Aorta (tissue), 5 donors: Measurements from ENCODE around the gene HPCAL1. TPM values are rescaled to one million over a fixed set of nuclear protein-coding genes. Genes with fewer than 3 reads are reported as not detected.
"Not testable (repeated sequence)": the region's sequence is repeated elsewhere in the genome, so short reads cannot be mapped to it uniquely, and the experiment has no call there.

Experiments
- ATAC-seq: fragments of 200-7000 bp; cut with Tn5 transposase; one replicate; pipeline ENCODE4 v1.9.1; 2022; ENCODE audit warnings: moderate library complexity; ENCODE audit not compliant: low FRiP score
- DNase-seq, 2 donors: peaks; one replicate each; pipeline ENCODE4 v3.0.0-alpha.2; 2020
- H3K27ac ChIP-seq, 2 donors: one replicate each; pipeline ENCODE4 v1.5.1; 2013; ENCODE audit warnings: low read length in 2 of 2, mild to moderate bottlenecking in 2 of 2, moderate library complexity in 2 of 2, control low read depth in 1 of 2, inconsistent platforms in 1 of 2, low read depth in 1 of 2
- H3K27me3 ChIP-seq, 2 donors: one replicate each; pipeline ENCODE4 v1.6.1; 2013; ENCODE audit warnings: control low read depth in 1 of 2, low read length in 1 of 2, mild to moderate bottlenecking in 1 of 2, moderate library complexity in 1 of 2; ENCODE audit not compliant: insufficient read depth in 2 of 2, control insufficient read depth in 1 of 2
- H3K36me3 ChIP-seq, 2 donors: one replicate each; pipeline ENCODE4 v1.6.1; 2013; ENCODE audit warnings: control low read depth in 1 of 2, low read length in 1 of 2, mild to moderate bottlenecking in 1 of 2; ENCODE audit not compliant: insufficient read depth in 2 of 2, control insufficient read depth in 1 of 2
- H3K4me1 ChIP-seq, 2 donors: one replicate each; pipeline ENCODE4 v1.6.1; 2013; ENCODE audit warnings: low read length in 2 of 2, control low read depth in 1 of 2, mild to moderate bottlenecking in 1 of 2, moderate library complexity in 1 of 2; ENCODE audit not compliant: insufficient read depth in 2 of 2, control insufficient read depth in 1 of 2
- H3K4me3 ChIP-seq, 2 donors: one replicate each; pipeline ENCODE4 v1.5.1; 2013; ENCODE audit warnings: low read length in 2 of 2, control low read depth in 1 of 2, mild to moderate bottlenecking in 1 of 2
- H3K9me3 ChIP-seq: one replicate; pipeline ENCODE4 v1.6.1; 2013; ENCODE audit warnings: mild to moderate bottlenecking, low read length; ENCODE audit not compliant: control insufficient read depth
- WGBS, 2 donors: extraction: QIAGEN DNeasy Blood & Tissue Kit; methylation state at CpG; one replicate each; pipeline ENCODE4 v1.1.7; 2013; 5-methylcytosine and 5-hydroxymethylcytosine counted together
- intact Hi-C, 2 donors: fragments of 100-400 bp; cut with DNase I; formaldehyde crosslinking; loops; one replicate each; pipeline versions ENCODE4 v1.14.2 to v1.15.0; 2022
- polyA plus RNA-seq, 2 donors: library from polyadenylated mRNA; stranded (reverse); fragments of 200-250 nt; gene quantifications; one replicate each; pipeline ENCODE4 v1.2.3, GENCODE V29; 2013
- total RNA-seq, 2 donors: library from RNA; stranded (reverse); fragmentation: NEBNext Ultra II Directional; extraction: Animal tissue kit (Norgen Biotek cat#: 25700); gene quantifications; one replicate each; pipeline ENCODE4 v1.2.1, GENCODE V29; 2021
- donor health status: healthy with polysubstance abuse.
- donor health status: Bipolar disorder and iron deficiency.
- donor health status: DM: no; HTN: no; CAD: no.
- donor health status: DM: no; HTN: no; CAD: no.
- donor health status: DM: yes; HTN: yes; CAD: no.

HPCAL1 gene
- total and polyA plus RNA-seq, 4 donors: 21.4 to 39.9 (median 25.3) TPM

DNA sequence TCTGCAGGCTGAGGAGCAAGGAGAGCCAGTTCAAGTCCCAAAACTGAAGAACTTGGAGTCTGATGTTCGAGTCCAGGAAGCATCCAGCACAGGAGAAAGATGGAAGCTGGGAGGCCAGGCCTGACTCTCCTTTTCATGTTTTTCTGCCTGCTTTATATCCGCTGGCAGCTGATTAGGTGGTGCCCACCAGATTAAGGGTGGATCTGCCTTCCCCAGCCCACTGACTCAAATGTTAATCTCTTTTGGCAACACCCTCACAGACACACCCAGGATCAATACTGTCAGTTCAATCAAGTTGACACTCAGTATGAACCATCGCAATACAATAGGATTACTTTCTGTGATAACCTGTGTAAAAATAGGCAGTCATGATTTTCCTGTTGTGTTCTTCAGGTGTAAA lies 154.5 kb downstream of the HPCAL1 start:
- H3K4me1 ChIP-seq, H3K4me3 ChIP-seq, H3K27ac ChIP-seq, ATAC-seq, H3K27me3 ChIP-seq, intact Hi-C loops, H3K36me3 ChIP-seq, H3K9me3 ChIP-seq: not testable (repeated sequence)
- peak in 1 of 2 donors; percentile 16 for DNase-seq
- 87 to 91% methylated on average over 3 of the region's 3 CpGs for WGBS, 2 donors

DNA sequence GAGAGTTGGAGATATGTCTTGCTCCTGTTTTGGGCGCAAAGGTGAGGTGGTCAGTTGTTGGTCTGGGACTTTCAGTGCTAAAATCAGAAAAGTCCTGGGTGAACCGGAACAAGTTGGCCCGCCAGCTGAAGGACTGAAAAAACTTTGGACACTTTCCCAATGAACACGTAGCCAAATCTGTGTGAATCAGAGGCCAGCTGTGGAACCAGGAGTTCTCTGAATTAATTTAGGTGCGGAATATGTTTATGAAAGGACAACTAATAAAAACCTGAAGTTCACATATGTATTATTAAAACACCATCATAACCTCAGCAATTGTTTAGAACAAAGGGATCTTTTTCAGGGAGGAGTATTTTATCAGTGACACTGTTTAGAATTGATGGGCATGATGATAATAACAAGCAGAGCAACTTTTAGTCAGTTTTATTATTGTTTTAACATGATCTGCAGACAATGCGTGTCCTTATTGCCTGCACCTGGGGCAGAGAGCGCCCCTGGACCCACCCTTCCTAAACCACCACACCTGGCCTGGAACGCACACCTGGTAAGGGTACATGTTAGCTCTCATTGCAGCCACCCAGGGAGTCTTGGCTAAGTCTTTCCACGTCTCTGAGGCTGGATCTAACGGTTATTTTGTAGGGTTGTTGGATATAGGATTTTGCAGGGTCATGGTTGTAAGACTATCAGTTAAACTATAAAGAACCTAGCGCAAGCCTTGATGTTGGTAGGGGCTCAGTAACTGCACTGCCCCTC lies 155.3 kb downstream of the HPCAL1 start:
- WGBS, 2 donors: 45 to 46% methylated on average over 11 of the region's 11 CpGs
- H3K27ac ChIP-seq: peak overlapping the region in 1 of 2 donors; percentile 55
- no peak overlapping the region for H3K4me3 ChIP-seq
- no peaks in the 10 kb centered on the region for H3K4me1 ChIP-seq
- H3K27me3 ChIP-seq: no peaks in the 10 kb centered on the region
- ATAC-seq: no peak
- H3K9me3 ChIP-seq: no peaks in the 10 kb centered on the region
- peak in 1 of 2 donors; percentile 56 for DNase-seq
- no peaks in the 10 kb centered on the region for H3K36me3 ChIP-seq
- intact Hi-C loops: no loop called here

DNA sequence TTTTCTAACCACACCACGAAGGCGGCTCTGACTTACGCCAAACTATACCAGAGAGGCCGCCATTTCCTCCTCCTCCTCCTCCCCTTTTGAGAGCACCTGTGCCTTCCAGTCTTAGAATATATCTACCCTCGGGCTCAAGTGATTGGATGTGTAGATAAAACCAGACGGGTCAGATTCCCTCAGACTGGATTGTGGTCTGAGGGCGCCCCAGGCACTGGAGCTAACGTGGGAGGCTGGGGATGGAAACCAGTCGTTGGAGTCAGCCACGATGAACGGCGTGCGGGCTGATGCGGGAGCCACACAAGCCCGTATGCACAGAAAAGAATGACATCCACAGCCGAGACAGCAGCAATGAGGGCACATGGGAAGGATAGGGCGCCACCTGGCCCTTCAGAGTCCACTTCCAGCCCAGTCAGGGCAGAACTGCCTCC lies 157.7 kb downstream of the HPCAL1 start:
- 88 to 89% methylated on average over 17 of the region's 17 CpGs for WGBS, 2 donors
- H3K27me3 ChIP-seq: no peaks in the 10 kb centered on the region
- DNase-seq (no peak), ATAC-seq (no peak)
- H3K4me1 ChIP-seq: no peaks in the 10 kb centered on the region
- intact Hi-C loops: no loop called here
- H3K9me3 ChIP-seq: no peaks in the 10 kb centered on the region
- H3K4me3 ChIP-seq: no peak overlapping the region
- H3K36me3 ChIP-seq: no peaks in the 10 kb centered on the region
- H3K27ac ChIP-seq: no peak overlapping the region

DNA sequence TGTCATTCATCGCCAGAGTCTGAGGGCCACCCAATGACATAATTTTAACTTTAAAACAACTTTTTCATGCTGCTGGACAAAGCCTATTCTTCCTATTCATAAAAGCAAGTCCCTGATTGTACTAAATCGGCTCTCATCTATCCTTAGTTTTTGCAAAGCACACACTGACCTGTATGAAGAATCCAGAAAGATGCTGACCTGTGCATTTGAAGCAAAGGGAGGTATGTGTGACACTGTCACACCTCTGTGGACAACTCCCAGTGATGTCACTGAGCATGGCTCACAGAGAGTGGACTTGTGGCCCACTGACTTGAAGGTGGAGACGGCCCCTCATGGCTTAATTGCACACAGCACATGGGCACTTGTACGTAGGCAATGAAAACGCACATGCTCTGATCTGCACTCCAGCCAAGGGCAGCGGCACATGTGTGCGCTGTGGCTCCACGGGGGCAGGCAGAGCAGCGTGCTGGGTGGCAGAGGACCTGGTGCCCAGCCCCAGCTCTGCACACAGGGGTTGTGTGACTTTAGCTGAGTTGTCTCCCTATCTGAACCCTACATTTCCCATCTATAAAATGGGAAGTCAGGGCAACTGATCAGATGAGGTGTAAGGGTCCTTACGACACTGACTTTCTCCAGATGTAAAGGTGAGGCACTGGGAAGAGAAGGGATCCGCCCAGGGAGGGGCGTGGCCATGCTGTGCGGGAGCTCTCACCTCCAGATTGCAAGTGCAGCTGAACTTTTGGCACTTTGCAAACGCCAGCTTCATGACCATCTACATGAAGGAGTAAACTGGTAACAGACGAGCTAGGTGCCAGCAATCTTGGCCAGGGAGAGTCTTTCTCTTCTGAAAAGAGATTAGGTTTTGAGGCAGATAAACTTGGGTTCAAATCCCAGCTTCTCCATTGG lies 159.7 kb downstream of the HPCAL1 start:
- no peak overlapping the region for H3K4me3 ChIP-seq
- ATAC-seq: no peak
- no peak for DNase-seq
- H3K27me3 ChIP-seq: no peaks in the 10 kb centered on the region
- WGBS, 2 donors: 62% methylated on average over 15 of the region's 15 CpGs
- no peaks in the 10 kb centered on the region for H3K36me3 ChIP-seq
- H3K4me1 ChIP-seq: no peaks in the 10 kb centered on the region
- H3K27ac ChIP-seq: no peak overlapping the region
- H3K9me3 ChIP-seq: no peaks in the 10 kb centered on the region
- intact Hi-C loops: no loop called here

DNA sequence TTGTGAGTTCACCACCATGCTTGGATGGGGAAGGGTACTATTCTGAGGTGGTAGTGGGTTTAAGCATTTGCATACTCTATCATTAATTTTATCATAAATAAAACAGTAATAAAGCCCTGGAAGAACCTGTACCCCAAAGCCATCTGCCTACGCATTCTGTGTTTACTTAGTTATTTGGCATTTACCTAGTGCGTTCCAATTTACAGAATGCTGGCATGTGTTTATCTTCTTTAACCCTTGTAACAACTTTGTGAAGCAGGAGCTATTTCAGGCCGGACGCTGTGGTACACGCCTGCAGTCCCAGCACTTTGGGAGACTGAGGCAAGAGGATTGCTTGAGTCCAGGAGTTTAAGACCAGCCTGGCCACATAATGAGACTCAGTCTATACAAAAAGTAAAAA lies 163.2 kb downstream of the HPCAL1 start:
- Histone ChIP-seq H3K36me3 (no peaks in the 10 kb centered on the region), H3K27me3 (no peaks in the 10 kb centered on the region), H3K4me1 (no peaks in the 10 kb centered on the region), H3K4me3 (no peak overlapping the region), H3K27ac (no peak overlapping the region), H3K9me3 (no peaks in the 10 kb centered on the region)
- DNase-seq (no peak), ATAC-seq (no peak)
- intact Hi-C loops: no loop called here
- 84 to 85% methylated on average over 5 of the region's 5 CpGs for WGBS, 2 donors

DNA sequence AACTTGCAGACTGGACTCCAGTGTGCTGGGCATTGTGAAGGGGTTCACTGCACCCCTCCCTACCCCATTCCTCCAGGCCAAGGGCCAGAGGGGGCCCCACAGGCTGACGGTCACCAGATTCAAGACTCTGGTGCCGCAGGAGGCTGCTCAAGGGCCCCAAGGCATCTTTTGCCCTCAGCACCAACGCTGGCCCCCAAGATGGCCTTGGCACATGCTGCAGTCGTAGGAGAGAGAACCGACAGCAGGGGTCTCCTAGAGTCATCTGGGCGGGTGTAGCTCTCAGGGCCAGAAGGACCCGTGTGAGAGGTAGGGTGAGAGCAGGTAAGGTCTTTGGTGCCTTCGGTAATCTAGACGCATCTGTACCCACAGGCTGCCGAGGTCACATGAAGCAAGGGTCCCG lies 164.1 kb downstream of the HPCAL1 start:
- intact Hi-C loops: no loop called here
- DNase-seq (peak in 1 of 2 donors; percentile 59), ATAC-seq (no peak)
- Histone ChIP-seq H3K27ac (no peak overlapping the region), H3K27me3 (no peaks in the 10 kb centered on the region), H3K9me3 (no peaks in the 10 kb centered on the region), H3K4me1 (no peaks in the 10 kb centered on the region), H3K36me3 (no peaks in the 10 kb centered on the region), H3K4me3 (no peak overlapping the region)
- 82 to 84% methylated on average over 11 of the region's 11 CpGs for WGBS, 2 donors

DNA sequence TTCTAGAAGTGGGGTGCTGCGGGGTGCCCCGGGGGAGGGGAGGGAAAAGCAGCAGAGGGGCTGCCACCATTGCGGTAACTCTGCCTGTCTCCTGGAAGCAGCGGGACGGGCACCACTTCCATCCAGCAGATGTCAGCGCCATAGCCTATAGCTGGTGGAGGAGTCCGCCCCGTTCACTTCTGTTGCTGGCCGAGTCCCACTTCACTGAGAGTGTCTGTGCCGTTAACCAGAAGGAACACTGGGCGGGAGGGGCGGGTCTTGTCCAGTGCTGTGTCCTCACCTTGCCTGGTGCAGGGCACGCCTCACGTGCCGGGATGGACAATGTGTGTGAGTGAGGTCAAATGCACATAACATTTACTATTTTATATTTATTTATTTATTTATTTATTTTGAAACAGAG lies 164.7 kb downstream of the HPCAL1 start:
- no peaks in the 10 kb centered on the region for H3K9me3 ChIP-seq
- intact Hi-C loops: no loop called here
- DNase-seq (peak in 1 of 2 donors; percentile 61), ATAC-seq (no peak)
- 77 to 83% methylated on average over 14 to 15 of the region's 15 CpGs for WGBS, 2 donors
- no peak overlapping the region for H3K27ac ChIP-seq
- H3K4me1 ChIP-seq: no peaks in the 10 kb centered on the region
- H3K4me3 ChIP-seq: no peak overlapping the region
- H3K27me3 ChIP-seq: no peaks in the 10 kb centered on the region
- no peaks in the 10 kb centered on the region for H3K36me3 ChIP-seq

DNA sequence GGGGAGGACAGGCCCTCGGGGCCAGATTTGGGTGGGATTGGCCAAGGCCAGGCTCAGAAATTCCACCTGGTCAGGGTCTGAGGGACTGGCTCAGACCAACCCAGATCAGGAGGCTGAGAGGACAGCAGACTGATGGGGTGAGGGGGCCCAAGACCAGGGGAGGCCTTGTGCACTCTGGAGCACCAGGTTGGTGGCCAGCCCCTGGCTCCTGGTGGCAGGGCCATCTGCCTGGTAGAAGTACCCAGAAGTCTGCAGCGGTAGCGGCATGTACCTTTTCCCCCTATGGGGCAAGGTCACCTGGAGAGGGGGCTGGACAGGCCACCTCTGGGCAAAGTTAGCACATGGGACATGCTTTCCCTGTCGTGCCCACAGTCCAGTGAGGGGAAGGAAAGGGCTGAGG lies 166.6 kb downstream of the HPCAL1 start:
- no peaks in the 10 kb centered on the region for H3K27me3 ChIP-seq
- no peaks in the 10 kb centered on the region for H3K9me3 ChIP-seq
- DNase-seq (peak in 1 of 2 donors; percentile 48), ATAC-seq (no peak)
- intact Hi-C loops: no loop called here
- H3K27ac ChIP-seq: no peak overlapping the region
- H3K36me3 ChIP-seq: no peaks in the 10 kb centered on the region
- WGBS, 2 donors: 89 to 92% methylated on average over 4 of the region's 4 CpGs
- no peaks in the 10 kb centered on the region for H3K4me1 ChIP-seq
- H3K4me3 ChIP-seq: no peak overlapping the region
